ENCODE data around the gene PPP1R37. TPM values are rescaled to one million over a fixed set of nuclear protein-coding genes. Genes with fewer than 3 reads are reported as not detected.

Gene PPP1R37
- total RNA-seq, 1 donor, result 31.1 TPM

DNA sequence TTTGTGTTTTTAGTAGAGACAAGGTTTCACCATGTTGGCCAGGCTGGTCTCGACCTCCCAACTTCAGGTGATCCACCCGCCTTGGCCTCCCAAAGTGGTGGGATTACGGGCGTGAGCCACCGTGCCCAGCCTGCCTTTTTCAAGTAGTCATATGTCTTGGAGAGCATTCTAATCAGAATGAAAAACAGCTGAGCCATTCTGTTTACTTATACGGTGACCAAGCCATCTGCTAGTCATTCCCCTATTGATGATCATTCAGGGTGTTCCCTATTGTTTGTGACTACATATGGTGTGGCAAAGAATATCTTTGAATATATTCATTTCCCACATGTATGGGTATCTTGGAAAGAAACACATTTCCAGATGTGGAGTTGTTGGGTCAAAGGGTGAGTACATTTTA is 102.8 kb downstream of the PPP1R37 start:
- H3K4me3 ChIP-seq (ENCODE audit: low read depth, low read length), result no peak overlapping the region
- DNase-seq (ENCODE audit: low read depth), result no peak
- TF ChIP-seq, protein P1, sequence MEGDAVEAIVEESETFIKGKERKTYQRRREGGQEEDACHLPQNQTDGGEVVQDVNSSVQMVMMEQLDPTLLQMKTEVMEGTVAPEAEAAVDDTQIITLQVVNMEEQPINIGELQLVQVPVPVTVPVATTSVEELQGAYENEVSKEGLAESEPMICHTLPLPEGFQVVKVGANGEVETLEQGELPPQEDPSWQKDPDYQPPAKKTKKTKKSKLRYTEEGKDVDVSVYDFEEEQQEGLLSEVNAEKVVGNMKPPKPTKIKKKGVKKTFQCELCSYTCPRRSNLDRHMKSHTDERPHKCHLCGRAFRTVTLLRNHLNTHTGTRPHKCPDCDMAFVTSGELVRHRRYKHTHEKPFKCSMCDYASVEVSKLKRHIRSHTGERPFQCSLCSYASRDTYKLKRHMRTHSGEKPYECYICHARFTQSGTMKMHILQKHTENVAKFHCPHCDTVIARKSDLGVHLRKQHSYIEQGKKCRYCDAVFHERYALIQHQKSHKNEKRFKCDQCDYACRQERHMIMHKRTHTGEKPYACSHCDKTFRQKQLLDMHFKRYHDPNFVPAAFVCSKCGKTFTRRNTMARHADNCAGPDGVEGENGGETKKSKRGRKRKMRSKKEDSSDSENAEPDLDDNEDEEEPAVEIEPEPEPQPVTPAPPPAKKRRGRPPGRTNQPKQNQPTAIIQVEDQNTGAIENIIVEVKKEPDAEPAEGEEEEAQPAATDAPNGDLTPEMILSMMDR (IDR thresholded peaks at IDR 0.05; ENCODE audit: insufficient read depth, low read depth, low read length), result no peak

Small RNAs within 50 kb of the gene (small RNA-seq; reads per million reads assigned to genes)
- not detected for gene RNU6-611P

Other genes with a start within 250 kb of the PPP1R37 start
- 133 and 134 TPM in 2 replicates for gene NECTIN2, start 246.9 kb upstream of the PPP1R37 start, total RNA-seq
- gene TOMM40, start 201.9 kb upstream of the PPP1R37 start, total RNA-seq, result 56.7 and 57.9 TPM in 2 replicates
- gene APOE, start 187.4 kb upstream of the PPP1R37 start, total RNA-seq, result 9.7 and 16.4 TPM in 2 replicates
- gene APOC1, start 178.6 kb upstream of the PPP1R37 start, total RNA-seq, result 1.3 and 2.6 TPM in 2 replicates
- not detected in 2 replicates for gene APOC4, start 150.9 kb upstream of the PPP1R37 start, total RNA-seq
- not detected in 2 replicates for gene APOC2, start 147.1 kb upstream of the PPP1R37 start, total RNA-seq
- gene CLPTM1, start 137.8 kb upstream of the PPP1R37 start, total RNA-seq, result 53.1 and 62.6 TPM in 2 replicates
- 10.6 and 13.8 TPM in 2 replicates for gene RELB, start 91.7 kb upstream of the PPP1R37 start, total RNA-seq
- 14.2 and 16.4 TPM in 2 replicates for gene CLASRP, start 54.1 kb upstream of the PPP1R37 start, total RNA-seq
- gene ZNF296, start 16.7 kb upstream of the PPP1R37 start, total RNA-seq, result under 0.01 TPM in 2 replicates
- 16.0 and 24.2 TPM in 2 replicates for gene GEMIN7, start 13.9 kb upstream of the PPP1R37 start, total RNA-seq
- under 0.01 TPM in 2 replicates for gene NKPD1, start 67.8 kb downstream of the PPP1R37 start, total RNA-seq
- gene TRAPPC6A, start 85.1 kb downstream of the PPP1R37 start, total RNA-seq, result 3.9 and 7.7 TPM in 2 replicates
- gene BLOC1S3, start 85.6 kb downstream of the PPP1R37 start, total RNA-seq, result 4.3 and 5.8 TPM in 2 replicates
- gene EXOC3L2, start 152.2 kb downstream of the PPP1R37 start, total RNA-seq, result not detected in 2 replicates
- 14.2 and 16.8 TPM in 2 replicates for gene MARK4, start 158.1 kb downstream of the PPP1R37 start, total RNA-seq
- gene CKM, start 229.7 kb downstream of the PPP1R37 start, total RNA-seq, result 0.43 TPM in 1 of 2 replicates, not detected in the other
- 0.32 TPM in 1 of 2 replicates, not detected in the other for gene KLC3, start 247.6 kb downstream of the PPP1R37 start, total RNA-seq

All from fibroblast of villous mesenchyme (primary cell).